ENCODE results near the gene IL21. TPM values are rescaled to one million over a fixed set of nuclear protein-coding genes. Genes with fewer than 3 reads are reported as not detected.

IL21 gene
- total and polyA plus RNA-seq, 2 donors (not counting 1 experiment from before 2014, with no cell fraction given) = not detected

- Histone ChIP-seq H3K27me3 (ENCODE audit: control insufficient read depth, insufficient read depth, low read length) (peaks cover 3% of the 10 kb centered on the region), H3K4me1 (ENCODE audit: control insufficient read depth, extremely low read depth, insufficient read depth, low read length) (no peaks in the 10 kb centered on the region), H3K4me3 (replicated peaks in 1 of 4; ENCODE audit: control extremely low read depth in 1 of 4, insufficient read depth in 1 of 4, low read depth in 3 of 4, low read length in 4 of 4) (no peak overlapping the region), H2AFZ (ENCODE audit: low read length) (no peak overlapping the region), H3K9ac (ENCODE audit: insufficient read depth, low read length) (no peak overlapping the region), H4K20me1 (ENCODE audit: control insufficient read depth, extremely low read depth, insufficient read depth, low read length) (no peaks in the 10 kb centered on the region), H3K27ac (ENCODE audit: insufficient read depth, low read length) (no peak overlapping the region), H3K9me3 (ENCODE audit: control insufficient read depth, insufficient read depth, low read depth, low read length) (no peaks in the 10 kb centered on the region), H3K36me3 (ENCODE audit: control insufficient read depth, insufficient read depth, low read length) (no peaks in the 10 kb centered on the region), H3K79me2 (ENCODE audit: control insufficient read depth, insufficient read depth, low read length) (no peaks in the 10 kb centered on the region), H3K4me2 (ENCODE audit: extremely low read depth, insufficient read depth, low read length) (no peak overlapping the region)
- TF ChIP-seq EZH2 (IDR thresholded peaks at IDR 0.05; ENCODE audit: low read length, missing control alignments) (no peak), CTCF (conservative IDR thresholded peaks at IDR 0.05 in 1 of 2, IDR thresholded peaks at IDR 0.05 in 1 of 2; ENCODE audit: low read depth in 1 of 2, low read length in 2 of 2) (no peak)
- DNase-seq (ENCODE audit: low read depth in 2 of 2) = peak; percentile 6 to 10
These were observed 4.3 kb upstream of the IL21 start for GRCh38 chr4:122625156-122625555.

GRCh38 chr4:122624205-122624604, 3.3 kb upstream of the IL21 start:
- no peak overlapping the region for H2AFZ ChIP-seq (ENCODE audit: low read length)
- H3K4me3 ChIP-seq (replicated peaks in 1 of 4; ENCODE audit: control extremely low read depth in 1 of 4, insufficient read depth in 1 of 4, low read depth in 3 of 4, low read length in 4 of 4) = no peak overlapping the region
- peaks cover 3% of the 10 kb centered on the region for H3K27me3 ChIP-seq (ENCODE audit: control insufficient read depth, insufficient read depth, low read length)
- H3K4me1 ChIP-seq (ENCODE audit: control insufficient read depth, extremely low read depth, insufficient read depth, low read length) = no peaks in the 10 kb centered on the region
- H4K20me1 ChIP-seq (ENCODE audit: control insufficient read depth, extremely low read depth, insufficient read depth, low read length) = no peaks in the 10 kb centered on the region
- H3K9me3 ChIP-seq (ENCODE audit: control insufficient read depth, insufficient read depth, low read depth, low read length) = no peaks in the 10 kb centered on the region
- H3K36me3 ChIP-seq (ENCODE audit: control insufficient read depth, insufficient read depth, low read length) = no peaks in the 10 kb centered on the region
- TF ChIP-seq CTCF (conservative IDR thresholded peaks at IDR 0.05 in 1 of 2, IDR thresholded peaks at IDR 0.05 in 1 of 2; ENCODE audit: low read depth in 1 of 2, low read length in 2 of 2) (no peak), EZH2 (IDR thresholded peaks at IDR 0.05; ENCODE audit: low read length, missing control alignments) (no peak)
- H3K79me2 ChIP-seq (ENCODE audit: control insufficient read depth, insufficient read depth, low read length) = no peaks in the 10 kb centered on the region
- no peak overlapping the region for H3K4me2 ChIP-seq (ENCODE audit: extremely low read depth, insufficient read depth, low read length)
- H3K27ac ChIP-seq (ENCODE audit: insufficient read depth, low read length) = no peak overlapping the region
- H3K9ac ChIP-seq (ENCODE audit: insufficient read depth, low read length) = no peak overlapping the region
- no peak for DNase-seq (ENCODE audit: low read depth in 2 of 2)

GRCh38 chr4:122623637-122624166, 2.8 kb upstream of the IL21 start:
- Histone ChIP-seq H3K4me2 (ENCODE audit: extremely low read depth, insufficient read depth, low read length) (no peak overlapping the region), H3K36me3 (ENCODE audit: control insufficient read depth, insufficient read depth, low read length) (no peaks in the 10 kb centered on the region), H4K20me1 (ENCODE audit: control insufficient read depth, extremely low read depth, insufficient read depth, low read length) (no peaks in the 10 kb centered on the region), H3K4me1 (ENCODE audit: control insufficient read depth, extremely low read depth, insufficient read depth, low read length) (no peaks in the 10 kb centered on the region), H3K27ac (ENCODE audit: insufficient read depth, low read length) (no peak overlapping the region), H3K27me3 (ENCODE audit: control insufficient read depth, insufficient read depth, low read length) (peaks cover 3% of the 10 kb centered on the region), H3K79me2 (ENCODE audit: control insufficient read depth, insufficient read depth, low read length) (no peaks in the 10 kb centered on the region), H3K9me3 (ENCODE audit: control insufficient read depth, insufficient read depth, low read depth, low read length) (no peaks in the 10 kb centered on the region), H3K9ac (ENCODE audit: insufficient read depth, low read length) (no peak overlapping the region), H3K4me3 (replicated peaks in 1 of 4; ENCODE audit: control extremely low read depth in 1 of 4, insufficient read depth in 1 of 4, low read depth in 3 of 4, low read length in 4 of 4) (no peak overlapping the region), H2AFZ (ENCODE audit: low read length) (no peak overlapping the region)
- TF ChIP-seq CTCF (conservative IDR thresholded peaks at IDR 0.05 in 1 of 2, IDR thresholded peaks at IDR 0.05 in 1 of 2; ENCODE audit: low read depth in 1 of 2, low read length in 2 of 2) (no peak), EZH2 (IDR thresholded peaks at IDR 0.05; ENCODE audit: low read length, missing control alignments) (no peak)
- DNase-seq (ENCODE audit: low read depth in 2 of 2) = no peak

All from fibroblast of lung (primary cell).